ENCODE data around the gene KIR2DL4.
"Not testable (repeated sequence)": the region's sequence is repeated elsewhere in the genome, so short reads cannot be mapped to it uniquely, and the experiment has no call there.

DNA sequence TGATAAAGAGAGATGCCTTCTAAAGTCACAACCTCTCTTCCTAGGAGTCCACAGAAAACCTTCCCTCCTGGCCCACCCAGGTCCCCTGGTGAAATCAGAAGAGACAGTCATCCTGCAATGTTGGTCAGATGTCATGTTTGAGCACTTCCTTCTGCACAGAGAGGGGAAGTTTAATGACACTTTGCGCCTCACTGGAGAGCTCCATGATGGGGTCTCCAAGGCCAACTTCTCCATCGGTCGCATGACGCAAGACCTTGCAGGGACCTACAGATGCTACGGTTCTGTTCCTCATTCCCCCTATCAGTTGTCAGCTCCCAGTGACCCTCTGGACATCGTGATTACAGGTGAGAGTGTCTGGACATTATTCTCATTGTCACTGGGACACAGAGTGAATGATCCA is 15.3 kb upstream of the KIR2DL4 start:
- TF ChIP-seq, protein P1, sequence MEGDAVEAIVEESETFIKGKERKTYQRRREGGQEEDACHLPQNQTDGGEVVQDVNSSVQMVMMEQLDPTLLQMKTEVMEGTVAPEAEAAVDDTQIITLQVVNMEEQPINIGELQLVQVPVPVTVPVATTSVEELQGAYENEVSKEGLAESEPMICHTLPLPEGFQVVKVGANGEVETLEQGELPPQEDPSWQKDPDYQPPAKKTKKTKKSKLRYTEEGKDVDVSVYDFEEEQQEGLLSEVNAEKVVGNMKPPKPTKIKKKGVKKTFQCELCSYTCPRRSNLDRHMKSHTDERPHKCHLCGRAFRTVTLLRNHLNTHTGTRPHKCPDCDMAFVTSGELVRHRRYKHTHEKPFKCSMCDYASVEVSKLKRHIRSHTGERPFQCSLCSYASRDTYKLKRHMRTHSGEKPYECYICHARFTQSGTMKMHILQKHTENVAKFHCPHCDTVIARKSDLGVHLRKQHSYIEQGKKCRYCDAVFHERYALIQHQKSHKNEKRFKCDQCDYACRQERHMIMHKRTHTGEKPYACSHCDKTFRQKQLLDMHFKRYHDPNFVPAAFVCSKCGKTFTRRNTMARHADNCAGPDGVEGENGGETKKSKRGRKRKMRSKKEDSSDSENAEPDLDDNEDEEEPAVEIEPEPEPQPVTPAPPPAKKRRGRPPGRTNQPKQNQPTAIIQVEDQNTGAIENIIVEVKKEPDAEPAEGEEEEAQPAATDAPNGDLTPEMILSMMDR (conservative IDR thresholded peaks at IDR 0.05 in 1 of 2, IDR thresholded peaks at IDR 0.05 in 1 of 2; ENCODE audit: low read depth in 1 of 2, low read length in 2 of 2) = not testable (repeated sequence)
- not testable (repeated sequence) for TF ChIP-seq EZH2 (IDR thresholded peaks at IDR 0.05; ENCODE audit: low read length, missing control alignments)

Data from fibroblast of lung (primary cell).